ENCODE data around the gene EMX2. TPM values are rescaled to one million over a fixed set of nuclear protein-coding genes. Genes with fewer than 3 reads are reported as not detected.

Gene EMX2
- total RNA-seq, 1 donor from 2014 or later, result not detected

DNA sequence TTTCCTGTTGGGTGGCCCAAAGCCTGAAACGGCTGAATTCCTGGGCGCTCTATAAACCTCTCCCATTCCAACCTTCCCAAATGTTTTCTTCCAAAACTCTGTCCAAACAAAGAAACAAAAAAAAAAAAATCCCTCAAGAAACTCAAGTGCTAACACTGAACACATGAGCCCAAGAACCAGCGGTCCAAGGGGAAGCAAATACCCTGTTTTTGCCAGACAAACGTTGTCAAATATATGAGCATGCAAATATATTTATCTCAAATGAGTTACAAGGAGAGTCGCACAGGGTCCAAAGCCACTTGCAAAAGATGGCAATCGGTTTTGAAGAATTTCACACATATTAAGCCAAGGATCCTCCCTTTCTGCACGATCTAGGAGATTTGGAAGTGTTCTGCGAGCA lies 23.3 kb upstream of the EMX2 start:
- H3K9me3 Mint-ChIP-seq, result peaks cover 2% of the 10 kb centered on the region
- DNase-seq (no peak), ATAC-seq (ENCODE audit: low read depth) (no peak)
- ChIA-PET CTCF (no interaction called here), POLR2A (no interaction called here)
- no peaks in the 10 kb centered on the region for H3K4me1 Mint-ChIP-seq
- TF ChIP-seq, protein P1, sequence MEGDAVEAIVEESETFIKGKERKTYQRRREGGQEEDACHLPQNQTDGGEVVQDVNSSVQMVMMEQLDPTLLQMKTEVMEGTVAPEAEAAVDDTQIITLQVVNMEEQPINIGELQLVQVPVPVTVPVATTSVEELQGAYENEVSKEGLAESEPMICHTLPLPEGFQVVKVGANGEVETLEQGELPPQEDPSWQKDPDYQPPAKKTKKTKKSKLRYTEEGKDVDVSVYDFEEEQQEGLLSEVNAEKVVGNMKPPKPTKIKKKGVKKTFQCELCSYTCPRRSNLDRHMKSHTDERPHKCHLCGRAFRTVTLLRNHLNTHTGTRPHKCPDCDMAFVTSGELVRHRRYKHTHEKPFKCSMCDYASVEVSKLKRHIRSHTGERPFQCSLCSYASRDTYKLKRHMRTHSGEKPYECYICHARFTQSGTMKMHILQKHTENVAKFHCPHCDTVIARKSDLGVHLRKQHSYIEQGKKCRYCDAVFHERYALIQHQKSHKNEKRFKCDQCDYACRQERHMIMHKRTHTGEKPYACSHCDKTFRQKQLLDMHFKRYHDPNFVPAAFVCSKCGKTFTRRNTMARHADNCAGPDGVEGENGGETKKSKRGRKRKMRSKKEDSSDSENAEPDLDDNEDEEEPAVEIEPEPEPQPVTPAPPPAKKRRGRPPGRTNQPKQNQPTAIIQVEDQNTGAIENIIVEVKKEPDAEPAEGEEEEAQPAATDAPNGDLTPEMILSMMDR (IDR thresholded peaks at IDR 0.05), result no peak
- intact Hi-C loops (cut with micrococcal nuclease), result no loop called here
- H3K27me3 Mint-ChIP-seq, result peaks cover 18% of the 10 kb centered on the region
- H3K4me3 Mint-ChIP-seq, result no peak overlapping the region
- H3K27ac Mint-ChIP-seq, result no peak overlapping the region
- no peaks in the 10 kb centered on the region for H3K36me3 Mint-ChIP-seq (ENCODE audit: low read depth)

DNA sequence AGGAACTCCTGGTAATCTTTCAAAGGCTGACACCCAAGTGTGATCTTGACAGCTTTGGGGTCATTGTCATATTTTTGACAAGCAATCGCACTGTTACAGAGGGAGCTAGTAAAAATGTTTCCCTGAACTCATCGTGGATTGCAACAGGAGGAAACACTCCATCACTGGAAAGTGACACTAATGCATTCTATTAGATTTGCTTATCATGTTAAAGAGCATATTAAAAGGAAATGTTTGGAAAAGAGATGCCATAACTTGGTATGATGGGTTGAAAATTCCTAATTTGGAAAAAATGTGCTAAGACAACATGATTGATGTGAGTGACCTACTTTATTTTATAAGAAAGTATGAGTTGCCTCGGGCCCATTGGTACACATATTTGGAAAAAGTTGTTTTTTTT lies 22.7 kb upstream of the EMX2 start:
- Mint-ChIP-seq H3K27ac (no peak overlapping the region), H3K9me3 (peaks cover 2% of the 10 kb centered on the region), H3K36me3 (ENCODE audit: low read depth) (no peaks in the 10 kb centered on the region), H3K4me1 (no peaks in the 10 kb centered on the region), H3K27me3 (peaks cover 18% of the 10 kb centered on the region), H3K4me3 (no peak overlapping the region)
- ChIA-PET POLR2A (no interaction called here), CTCF (no interaction called here)
- intact Hi-C loops (cut with micrococcal nuclease), result no loop called here
- no peak for ATAC-seq (ENCODE audit: low read depth)
- no peak for DNase-seq
- TF ChIP-seq, protein P1 (IDR thresholded peaks at IDR 0.05), result no peak

DNA sequence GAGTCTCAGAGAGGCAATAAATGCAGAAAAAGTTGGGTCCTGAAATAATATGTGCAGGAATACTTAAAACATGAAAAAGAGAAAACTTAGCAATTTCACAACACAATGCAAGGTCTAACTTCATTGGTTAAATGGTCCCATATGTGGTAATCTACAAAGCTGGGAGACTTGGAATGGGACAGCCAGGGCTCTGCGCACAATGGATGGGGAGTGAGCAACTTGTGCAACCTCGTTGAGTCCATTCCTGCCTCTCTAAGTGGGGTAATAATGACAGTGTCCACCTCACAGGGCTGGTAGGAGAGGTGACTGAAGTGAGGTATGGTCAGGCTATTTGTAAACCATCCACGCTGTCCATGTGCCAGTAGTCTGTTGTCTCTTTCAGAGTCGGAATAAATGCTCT lies 11.8 kb upstream of the EMX2 start:
- no peak overlapping the region for H3K4me3 Mint-ChIP-seq
- no peak overlapping the region for H3K27ac Mint-ChIP-seq
- DNase-seq, result no peak
- no peak for ATAC-seq (ENCODE audit: low read depth)
- TF ChIP-seq, protein P1 (IDR thresholded peaks at IDR 0.05), result no peak
- intact Hi-C loops (cut with micrococcal nuclease), result loop anchor here (5.0 kb wide), 2 partner anchors 368 to 398 kb away; no protein-coding TSS in a partner anchor
- H3K27me3 Mint-ChIP-seq, result peaks cover 53% of the 10 kb centered on the region
- H3K4me1 Mint-ChIP-seq, result no peaks in the 10 kb centered on the region
- H3K9me3 Mint-ChIP-seq, result no peaks in the 10 kb centered on the region
- ChIA-PET POLR2A (no interaction called here), CTCF (no interaction called here)
- no peaks in the 10 kb centered on the region for H3K36me3 Mint-ChIP-seq (ENCODE audit: low read depth)

DNA sequence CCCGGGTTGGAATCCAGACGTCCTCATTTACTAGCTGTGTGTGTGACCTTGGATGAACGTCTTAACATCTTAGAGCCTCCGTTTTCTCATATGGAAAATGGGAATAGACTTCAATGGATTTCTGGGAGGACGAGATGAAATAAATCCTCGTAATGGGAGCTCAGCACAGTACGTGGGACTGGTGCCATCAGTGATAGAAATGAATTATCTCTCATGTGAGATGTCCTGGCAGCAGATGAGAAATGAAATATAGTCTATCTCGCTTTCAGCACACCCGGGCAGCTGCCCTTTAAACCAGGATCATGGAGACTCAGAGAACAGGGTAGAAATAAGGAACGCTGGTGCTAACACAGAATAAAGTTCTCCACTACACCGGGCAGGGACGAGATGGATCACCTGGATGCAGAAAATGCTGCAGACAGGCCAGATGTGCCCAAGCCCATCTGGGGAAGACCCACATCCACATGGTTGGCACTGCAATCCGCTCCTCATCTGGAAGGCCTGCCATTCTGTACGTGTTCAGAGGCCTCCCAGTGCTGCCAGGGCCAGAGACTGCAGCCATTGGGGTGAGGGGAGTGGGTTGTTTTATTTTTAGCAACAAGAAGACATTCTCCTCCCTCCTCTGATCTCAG lies 11.1 kb upstream of the EMX2 start:
- CTCF ChIA-PET, result no interaction called here
- TF ChIP-seq, protein P1 (IDR thresholded peaks at IDR 0.05), result no peak
- POLR2A ChIA-PET, result no interaction called here
- intact Hi-C loops (cut with micrococcal nuclease), result loop anchor here (5.0 kb wide), 2 partner anchors 369 to 399 kb away; no protein-coding TSS in a partner anchor
- Mint-ChIP-seq H3K36me3 (ENCODE audit: low read depth) (no peaks in the 10 kb centered on the region), H3K4me3 (no peak overlapping the region), H3K27me3 (peaks cover 56% of the 10 kb centered on the region), H3K4me1 (no peaks in the 10 kb centered on the region), H3K9me3 (no peaks in the 10 kb centered on the region), H3K27ac (no peak overlapping the region)
- ATAC-seq (ENCODE audit: low read depth), result no peak
- DNase-seq, result no peak

DNA sequence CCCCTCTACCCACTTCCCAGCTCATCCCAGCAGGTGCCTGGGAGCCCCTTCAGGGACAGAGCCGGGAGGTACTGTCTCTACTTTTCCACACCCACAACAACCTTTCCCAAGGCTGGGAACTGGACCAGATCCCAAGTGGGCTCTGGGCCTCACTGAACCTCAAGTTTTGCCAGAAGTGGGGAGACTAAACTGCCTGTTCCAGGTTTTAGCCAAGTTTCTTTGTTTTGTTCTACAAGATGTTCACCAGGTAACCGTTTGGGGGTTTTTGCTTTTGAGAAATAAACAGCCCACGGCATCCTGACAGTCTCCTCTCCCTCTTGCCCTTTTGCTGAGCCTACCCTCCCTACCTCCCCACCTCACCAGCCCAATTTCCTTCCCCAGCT lies 10.6 kb upstream of the EMX2 start:
- Mint-ChIP-seq H3K27me3 (peaks cover 56% of the 10 kb centered on the region), H3K9me3 (no peaks in the 10 kb centered on the region), H3K27ac (no peak overlapping the region), H3K4me1 (no peaks in the 10 kb centered on the region), H3K36me3 (ENCODE audit: low read depth) (no peaks in the 10 kb centered on the region), H3K4me3 (no peak overlapping the region)
- CTCF ChIA-PET, result no interaction called here
- TF ChIP-seq, protein P1 (IDR thresholded peaks at IDR 0.05), result no peak
- ATAC-seq (ENCODE audit: low read depth) (no peak), DNase-seq (no peak)
- intact Hi-C loops (cut with micrococcal nuclease), result loop anchor here (5.0 kb wide), 2 partner anchors 370 to 400 kb away; no protein-coding TSS in a partner anchor
- POLR2A ChIA-PET, result no interaction called here

Data from activated B cell treated with CpG ODN at 0.5 μM for 24 hours (primary cell).